ENCODE data around the gene TYW1.
A peak's percentile ranks its signal among the peaks of the same experiment; 100 is the strongest.
"Not testable (repeated sequence)": the region's sequence is repeated elsewhere in the genome, so short reads cannot be mapped to it uniquely, and the experiment has no call there.

The TYW1 gene

GRCh38 chr7:67135617-67136486, 139.2 kb downstream of the TYW1 start:
- FAIRE-seq, result not testable (repeated sequence)

- FAIRE-seq, result not testable (repeated sequence)
Observed at GRCh38 chr7:67137489-67137888, 140.9 kb downstream of the TYW1 start.

GRCh38 chr7:67139876-67140275, 143.2 kb downstream of the TYW1 start:
- FAIRE-seq, result not testable (repeated sequence)

GRCh38 chr7:67141001-67141400, 144.4 kb downstream of the TYW1 start:
- not testable (repeated sequence) for FAIRE-seq

GRCh38 chr7:67143091-67143786, 146.6 kb downstream of the TYW1 start:
- FAIRE-seq, result not testable (repeated sequence)

- FAIRE-seq, result not testable (repeated sequence)
Observed at GRCh38 chr7:67145581-67146193, 149.1 kb downstream of the TYW1 start.

GRCh38 chr7:67149131-67149530, 152.5 kb downstream of the TYW1 start:
- FAIRE-seq, result not testable (repeated sequence)

- FAIRE-seq, result not testable (repeated sequence)
Observed at GRCh38 chr7:67154374-67154773, 157.7 kb downstream of the TYW1 start.

GRCh38 chr7:67156064-67156463, 159.4 kb downstream of the TYW1 start:
- FAIRE-seq, result not testable (repeated sequence)

- FAIRE-seq, result not testable (repeated sequence)
Observed at GRCh38 chr7:67163285-67163684, 166.7 kb downstream of the TYW1 start.

GRCh38 chr7:67171151-67171550, 174.5 kb downstream of the TYW1 start:
- FAIRE-seq, result not testable (repeated sequence)

- FAIRE-seq, result not testable (repeated sequence)
Observed at GRCh38 chr7:67176730-67177129, 180.1 kb downstream of the TYW1 start.

GRCh38 chr7:67178915-67179688, 182.5 kb downstream of the TYW1 start:
- FAIRE-seq, result not testable (repeated sequence)

- not testable (repeated sequence) for FAIRE-seq
Observed at GRCh38 chr7:67182956-67183750, 186.5 kb downstream of the TYW1 start.

- not testable (repeated sequence) for FAIRE-seq
Observed at GRCh38 chr7:67184912-67185659, 188.5 kb downstream of the TYW1 start.

- not testable (repeated sequence) for FAIRE-seq
Observed at GRCh38 chr7:67185660-67186129, 189.1 kb downstream of the TYW1 start.

- FAIRE-seq, result not testable (repeated sequence)
Observed at GRCh38 chr7:67189160-67189559, 192.5 kb downstream of the TYW1 start.

- FAIRE-seq, result peak; percentile 26
Observed at GRCh38 chr7:67189801-67190465, 193.3 kb downstream of the TYW1 start.

GRCh38 chr7:67191002-67191720, 194.5 kb downstream of the TYW1 start:
- FAIRE-seq, result not testable (repeated sequence)

All from endometrium (tissue), 2 donors.